ENCODE data around the gene SPTAN1.
"Not testable (repeated sequence)": the region's sequence is repeated elsewhere in the genome, so short reads cannot be mapped to it uniquely, and the experiment has no call there.

SPTAN1 gene

DNA sequence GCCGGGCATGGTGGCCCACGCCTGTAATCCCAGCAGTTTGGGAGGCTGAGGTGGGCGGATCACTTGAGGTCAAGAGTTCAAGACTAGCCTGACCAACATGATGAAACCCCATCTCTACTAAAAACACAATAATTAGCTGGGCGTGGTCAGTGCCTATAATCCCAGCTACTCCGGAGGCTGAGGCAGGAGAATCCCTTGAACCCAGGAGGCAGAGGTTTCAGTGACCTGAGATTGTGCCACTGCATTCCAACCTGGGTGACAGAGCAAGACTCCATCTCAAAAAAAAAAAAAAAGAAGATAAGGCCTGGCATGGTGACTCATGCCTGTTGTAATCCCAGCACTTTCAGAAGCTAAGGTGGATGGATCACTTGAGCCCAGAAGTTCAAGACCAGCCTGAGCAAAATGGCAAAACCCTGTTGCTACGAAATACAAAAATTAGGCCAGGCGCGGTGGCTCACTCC lies 114.1 kb downstream of the SPTAN1 start:
- DNase-seq (ENCODE audit: low spot score), result not testable (repeated sequence)

DNA sequence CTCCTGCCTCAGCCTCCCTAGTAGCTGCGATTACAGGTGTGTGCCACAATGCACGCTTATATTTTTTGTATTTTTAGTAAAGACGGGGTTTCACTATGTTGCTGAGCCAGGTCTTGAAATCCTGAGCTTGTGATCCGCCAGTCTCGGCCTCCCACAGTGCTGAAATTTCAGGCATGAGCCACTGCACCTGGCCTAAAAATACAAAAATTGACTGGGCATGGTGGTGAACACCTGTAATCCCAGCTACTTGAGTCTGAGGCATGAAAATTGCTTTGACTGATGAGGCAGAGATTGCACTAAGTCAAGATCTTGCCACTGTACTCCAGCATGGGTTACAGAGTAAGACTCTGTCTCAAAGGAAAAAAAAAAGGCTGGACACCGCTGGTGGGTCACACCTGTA lies 117.4 kb downstream of the SPTAN1 start:
- no peak for DNase-seq (ENCODE audit: low spot score)

DNA sequence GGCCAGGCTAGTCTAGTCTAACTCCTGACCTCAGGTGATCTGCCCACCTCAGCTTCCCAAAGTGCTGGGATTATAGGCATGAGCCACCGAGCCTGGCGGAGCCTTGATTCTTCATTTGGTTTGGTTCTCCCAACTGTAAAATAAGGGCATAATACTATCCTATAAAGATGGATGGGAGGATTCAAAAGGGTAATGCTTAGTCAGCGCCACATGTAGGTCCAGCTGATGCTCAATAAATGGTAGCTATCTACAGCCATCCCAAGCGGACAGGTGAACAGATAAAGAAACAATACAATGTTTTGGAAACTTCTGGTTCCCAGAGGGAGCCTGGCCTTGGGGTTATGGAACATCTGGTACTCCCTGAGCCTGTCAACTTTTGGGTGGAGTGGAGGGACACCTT lies 123.0 kb downstream of the SPTAN1 start:
- no peak for DNase-seq (ENCODE audit: low spot score)

DNA sequence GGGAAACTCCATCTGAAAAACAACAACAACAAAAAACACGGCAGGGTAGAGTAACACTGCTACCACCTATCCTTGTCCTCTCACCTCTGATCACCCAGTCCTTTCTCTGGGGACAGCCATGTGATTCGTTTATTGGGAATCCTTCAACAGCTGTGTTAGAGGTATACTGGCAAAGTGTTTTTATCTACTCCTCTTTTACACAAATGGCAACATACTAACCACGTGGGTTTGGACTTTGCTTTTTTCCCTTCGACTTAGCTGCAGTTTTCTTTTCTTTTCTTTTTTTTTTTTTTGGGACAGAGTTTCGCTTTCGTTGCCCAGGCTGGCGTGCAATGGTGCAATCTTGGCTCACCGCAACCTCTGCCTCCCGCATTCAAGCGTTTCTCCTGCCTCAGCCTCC lies 125.4 kb downstream of the SPTAN1 start:
- no peak for DNase-seq (ENCODE audit: low spot score)
